HL-60 (cell line): ENCODE results near the gene DTX1.

Experiments
- DNase-seq, 2 experiments: peaks; one replicate each; pipeline ENCODE4 v3.0.0-alpha.2; 2010 to 2020; ENCODE audit warnings: low read depth in 1 of 2, low spot score in 1 of 2
- H3K27ac ChIP-seq: fragments of 250-450 bp; sonication (Bioruptor Pico); replicated peaks from 2 replicates; pipeline ENCODE4 v1.5.1; 2020; ENCODE audit warnings: mild to moderate bottlenecking, moderate library complexity
- H3K27me3 ChIP-seq: fragments of 250-450 bp; sonication (Bioruptor Pico); 2 replicates; pipeline ENCODE4 v1.5.1; 2021; ENCODE audit warnings: mild to moderate bottlenecking, moderate library complexity; ENCODE audit not compliant: insufficient read depth, poor library complexity, severe bottlenecking
- H3K4me3 ChIP-seq: replicated peaks from 2 replicates; pipeline ENCODE4 v1.5.1; 2011; ENCODE audit warnings: mild to moderate bottlenecking, control low read depth, low read length; ENCODE audit not compliant: insufficient read depth
- CTCF ChIP-seq: IDR thresholded peaks from one replicate; pipeline ENCODE4 v1.5.1; 2011; ENCODE audit warnings: low read length, control low read depth, inconsistent platforms; ENCODE audit not compliant: insufficient read depth
- GABPA ChIP-seq: IDR thresholded peaks from 2 replicates; pipeline ENCODE4 v1.6.1; 2012; ENCODE audit warnings: low read depth
- POLR2AphosphoS5 ChIP-seq: IDR thresholded peaks from 2 replicates; pipeline ENCODE4 v1.6.1; 2012; ENCODE audit warnings: low read depth
- SPI1 ChIP-seq: IDR thresholded peaks from 2 replicates; pipeline ENCODE4 v1.6.1; 2012; ENCODE audit warnings: low read depth, mild to moderate bottlenecking, borderline replicate concordance
- TF ChIP-seq, protein P1 (sequence below): IDR thresholded peaks from 2 replicates; pipeline ENCODE4 v1.6.1; 2012; ENCODE audit warnings: low read depth; ENCODE audit not compliant: insufficient replicate concordance

DTX1 gene

GRCh38 chr12:113135178-113136127, 78.9 kb downstream of the DTX1 start, which contains the start of gene RASAL1:
Gene RASAL1 (minus strand): TSS chr12:113135761. CDS start chr12:113135462, 299 bp downstream.
- TF ChIP-seq, protein P1, sequence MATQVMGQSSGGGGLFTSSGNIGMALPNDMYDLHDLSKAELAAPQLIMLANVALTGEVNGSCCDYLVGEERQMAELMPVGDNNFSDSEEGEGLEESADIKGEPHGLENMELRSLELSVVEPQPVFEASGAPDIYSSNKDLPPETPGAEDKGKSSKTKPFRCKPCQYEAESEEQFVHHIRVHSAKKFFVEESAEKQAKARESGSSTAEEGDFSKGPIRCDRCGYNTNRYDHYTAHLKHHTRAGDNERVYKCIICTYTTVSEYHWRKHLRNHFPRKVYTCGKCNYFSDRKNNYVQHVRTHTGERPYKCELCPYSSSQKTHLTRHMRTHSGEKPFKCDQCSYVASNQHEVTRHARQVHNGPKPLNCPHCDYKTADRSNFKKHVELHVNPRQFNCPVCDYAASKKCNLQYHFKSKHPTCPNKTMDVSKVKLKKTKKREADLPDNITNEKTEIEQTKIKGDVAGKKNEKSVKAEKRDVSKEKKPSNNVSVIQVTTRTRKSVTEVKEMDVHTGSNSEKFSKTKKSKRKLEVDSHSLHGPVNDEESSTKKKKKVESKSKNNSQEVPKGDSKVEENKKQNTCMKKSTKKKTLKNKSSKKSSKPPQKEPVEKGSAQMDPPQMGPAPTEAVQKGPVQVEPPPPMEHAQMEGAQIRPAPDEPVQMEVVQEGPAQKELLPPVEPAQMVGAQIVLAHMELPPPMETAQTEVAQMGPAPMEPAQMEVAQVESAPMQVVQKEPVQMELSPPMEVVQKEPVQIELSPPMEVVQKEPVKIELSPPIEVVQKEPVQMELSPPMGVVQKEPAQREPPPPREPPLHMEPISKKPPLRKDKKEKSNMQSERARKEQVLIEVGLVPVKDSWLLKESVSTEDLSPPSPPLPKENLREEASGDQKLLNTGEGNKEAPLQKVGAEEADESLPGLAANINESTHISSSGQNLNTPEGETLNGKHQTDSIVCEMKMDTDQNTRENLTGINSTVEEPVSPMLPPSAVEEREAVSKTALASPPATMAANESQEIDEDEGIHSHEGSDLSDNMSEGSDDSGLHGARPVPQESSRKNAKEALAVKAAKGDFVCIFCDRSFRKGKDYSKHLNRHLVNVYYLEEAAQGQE: no peak
- TF ChIP-seq POLR2AphosphoS5 (no peak), SPI1 (peak; percentile 12; the same call in 1 of the 2 replicates), GABPA (no peak), CTCF (peak; percentile 34)
- Histone ChIP-seq H3K27me3 (no peaks in the 10 kb centered on the region), H3K4me3 (peak within 1 kb of the TSS; percentile 44), H3K27ac (peak within 1 kb of the TSS; percentile 76)
- peak; percentile 70 to 87 for DNase-seq

DNA sequence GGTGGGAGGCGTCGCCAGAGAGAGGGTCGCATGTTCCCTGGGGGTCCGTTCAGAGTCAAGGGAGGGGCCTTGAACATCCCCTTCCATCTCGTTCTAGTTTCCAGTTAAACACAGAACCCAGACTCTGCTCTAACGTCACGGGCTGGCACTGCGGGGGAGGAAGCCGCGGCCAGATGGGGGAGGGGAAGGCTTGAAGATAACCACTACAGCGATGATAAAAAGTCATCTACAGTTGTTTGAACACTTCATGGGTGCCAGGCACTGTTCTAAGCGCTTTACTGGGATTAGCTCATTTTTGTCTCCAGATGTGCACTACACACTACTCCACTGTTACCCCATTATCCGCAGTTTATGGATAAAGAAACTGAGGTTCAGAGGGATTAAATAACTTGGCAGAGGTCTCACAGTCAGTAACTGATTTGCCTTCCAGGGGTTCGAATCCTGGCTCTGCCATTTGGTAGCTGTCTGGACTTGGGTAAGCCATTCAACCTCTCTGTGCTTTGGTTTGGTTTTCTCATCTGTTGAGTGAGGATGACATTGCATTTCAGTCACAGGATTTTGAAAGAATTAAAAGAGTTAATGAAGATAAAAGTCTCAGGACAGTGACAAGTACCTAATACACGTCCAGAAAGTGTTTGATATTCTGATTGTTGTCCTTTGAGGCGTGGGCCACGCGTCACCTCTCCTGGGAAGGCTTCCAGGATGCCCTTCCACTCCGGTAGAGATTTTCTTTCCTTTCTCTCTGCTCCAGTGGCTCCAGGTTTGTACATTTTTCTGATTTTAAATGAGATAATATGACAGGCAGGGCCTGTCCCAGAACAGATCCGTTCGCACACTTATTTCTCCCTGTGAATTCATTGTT, 79.8 kb downstream of the DTX1 start:
- Histone ChIP-seq H3K27me3 (no peaks in the 10 kb centered on the region), H3K4me3 (peak overlapping the region; percentile 44), H3K27ac (peak overlapping the region; percentile 76)
- DNase-seq: peak; percentile 32 to 86
- TF ChIP-seq, protein P1: no peak
- TF ChIP-seq POLR2AphosphoS5 (0 out of 2 replicates have a peak, but pooled peaks have one; percentile 33), SPI1 (peak; percentile 23; the same call in 1 of the 2 replicates), GABPA (no peak)

GRCh38 chr12:113136990-113137511, 80.5 kb downstream of the DTX1 start:
- TF ChIP-seq POLR2AphosphoS5 (no peak), CTCF (no peak), SPI1 (no peak), GABPA (no peak)
- TF ChIP-seq, protein P1: no peak
- Histone ChIP-seq H3K27me3 (no peaks in the 10 kb centered on the region), H3K4me3 (no peak overlapping the region), H3K27ac (no peak overlapping the region; the same call in 1 of the 2 replicates)
- DNase-seq: no peak
